Mucosa of stomach (tissue), 1 donor: ENCODE measurements around the gene CLPSL2.

Experiments
- H3K27me3 ChIP-seq: one replicate; pipeline ENCODE4 v1.7.0; 2013; ENCODE audit warnings: mild to moderate bottlenecking, low read length; ENCODE audit not compliant: control insufficient read depth, insufficient read depth
- H3K36me3 ChIP-seq: one replicate; pipeline ENCODE4 v1.7.0; 2013; ENCODE audit warnings: low read length; ENCODE audit not compliant: control insufficient read depth, insufficient read depth
- H3K4me1 ChIP-seq: one replicate; pipeline ENCODE4 v1.7.0; 2013; ENCODE audit warnings: mild to moderate bottlenecking, low read length; ENCODE audit not compliant: control insufficient read depth, insufficient read depth
- H3K4me3 ChIP-seq: one replicate; pipeline ENCODE4 v1.7.0; 2013; ENCODE audit warnings: low read length
- H3K9ac ChIP-seq: one replicate; pipeline ENCODE4 v1.7.0; 2013; ENCODE audit warnings: mild to moderate bottlenecking, low read length, moderate library complexity
- H3K9me3 ChIP-seq: one replicate; pipeline ENCODE4 v1.7.0; 2013; ENCODE audit warnings: mild to moderate bottlenecking, low read length, moderate library complexity; ENCODE audit not compliant: control insufficient read depth
- donor health status: Pancreatic carcinoma.

CLPSL2 gene

GRCh38 chr6:35735452-35735851 is 40.9 kb upstream of the CLPSL2 start:
- Histone ChIP-seq H3K27me3 (no peaks in the 10 kb centered on the region), H3K4me3 (no peak overlapping the region), H3K36me3 (no peaks in the 10 kb centered on the region), H3K9ac (no peak overlapping the region), H3K4me1 (peaks cover 22% of the 10 kb centered on the region), H3K9me3 (no peaks in the 10 kb centered on the region)

- Histone ChIP-seq H3K4me1 (peaks cover 15% of the 10 kb centered on the region), H3K9ac (peak overlapping the region; percentile 1), H3K4me3 (no peak overlapping the region), H3K9me3 (no peaks in the 10 kb centered on the region), H3K27me3 (no peaks in the 10 kb centered on the region), H3K36me3 (no peaks in the 10 kb centered on the region)
Measured at GRCh38 chr6:35736253-35736894, 40.0 kb upstream of the CLPSL2 start.

DNA sequence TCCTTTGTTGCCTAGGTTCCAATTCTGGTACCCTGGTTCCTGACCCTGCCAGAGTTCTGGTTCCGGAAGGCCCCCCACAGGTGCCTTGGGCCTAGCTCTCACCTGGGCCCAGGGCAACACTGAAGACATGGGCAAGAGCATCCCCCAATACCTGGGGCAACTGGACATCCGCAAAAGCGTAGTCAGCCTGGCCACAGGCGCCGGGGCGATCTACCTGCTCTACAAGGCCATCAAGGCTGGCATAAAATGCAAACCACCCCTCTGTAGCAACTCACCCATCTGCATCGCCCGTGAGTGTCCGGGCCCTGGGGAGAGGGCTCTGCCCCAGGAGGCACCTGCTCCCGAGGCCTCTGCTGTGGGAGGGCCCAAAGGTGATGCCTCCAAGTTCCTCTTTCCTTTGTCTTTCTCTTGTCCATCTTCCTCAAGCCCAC is 39.4 kb upstream of the CLPSL2 start, which contains the start of gene ARMC12:
Gene ARMC12, plus strand, starts transcription at position 51 of the 431 bp plus-strand sequence. Its CDS starts 77 bp downstream, at position 128.
- H3K9me3 ChIP-seq: no peaks in the 10 kb centered on the region
- H3K27me3 ChIP-seq: no peaks in the 10 kb centered on the region
- no peak within 1 kb of the TSS for H3K4me3 ChIP-seq
- H3K4me1 ChIP-seq: peaks cover 15% of the 10 kb centered on the region
- H3K36me3 ChIP-seq: no peaks in the 10 kb centered on the region
- H3K9ac ChIP-seq: peak within 1 kb of the TSS; percentile 1

DNA sequence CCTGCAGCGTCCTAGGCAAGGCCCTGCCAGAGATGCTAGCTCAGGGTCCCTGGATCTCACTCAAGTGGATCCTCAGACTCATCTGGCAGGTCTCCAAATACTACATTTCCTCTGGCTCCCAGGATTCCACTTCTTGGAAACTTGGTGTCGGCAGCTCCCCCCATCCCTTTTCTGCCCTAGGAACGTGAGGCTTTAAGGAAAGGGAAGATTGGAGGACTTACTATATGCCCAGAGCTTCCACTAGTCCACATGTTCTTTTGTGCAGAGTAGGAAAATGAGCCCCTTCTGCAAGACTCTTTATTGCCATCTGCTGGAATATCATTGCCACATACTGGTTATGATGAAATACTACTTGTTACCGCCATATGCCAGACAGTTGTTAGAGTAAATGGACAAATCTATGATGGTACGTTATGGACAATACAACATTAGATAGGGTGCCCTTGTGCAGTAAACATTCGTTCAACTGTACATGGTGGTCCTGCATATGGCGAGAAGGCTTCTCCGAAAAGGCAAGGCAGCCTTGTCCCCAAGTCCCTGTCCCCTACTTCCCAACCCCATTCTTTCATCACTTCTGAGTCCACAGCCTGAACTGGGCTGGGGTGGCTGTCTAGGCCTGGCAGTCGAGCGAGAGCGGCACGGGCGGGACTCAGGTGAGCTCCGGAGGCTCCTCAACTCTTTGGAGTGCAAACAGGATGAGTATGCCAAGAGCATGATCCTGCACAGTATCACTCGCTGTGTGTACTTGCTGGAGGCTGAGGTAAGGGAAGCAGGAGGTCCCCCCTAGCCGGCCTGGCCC is 38.8 kb upstream of the CLPSL2 start:
- Histone ChIP-seq H3K4me1 (peaks cover 9% of the 10 kb centered on the region), H3K9me3 (no peaks in the 10 kb centered on the region), H3K4me3 (no peak overlapping the region), H3K9ac (no peak overlapping the region), H3K27me3 (no peaks in the 10 kb centered on the region), H3K36me3 (no peaks in the 10 kb centered on the region)

- no peaks in the 10 kb centered on the region for H3K4me1 ChIP-seq
- no peaks in the 10 kb centered on the region for H3K36me3 ChIP-seq
- H3K4me3 ChIP-seq: no peak overlapping the region
- no peaks in the 10 kb centered on the region for H3K27me3 ChIP-seq
- H3K9ac ChIP-seq: no peak overlapping the region
- H3K9me3 ChIP-seq: no peaks in the 10 kb centered on the region
Measured at GRCh38 chr6:35739645-35740524, 36.5 kb upstream of the CLPSL2 start.

- no peak overlapping the region for H3K4me3 ChIP-seq
- H3K36me3 ChIP-seq: no peaks in the 10 kb centered on the region
- no peaks in the 10 kb centered on the region for H3K9me3 ChIP-seq
- no peaks in the 10 kb centered on the region for H3K4me1 ChIP-seq
- no peak overlapping the region for H3K9ac ChIP-seq
- H3K27me3 ChIP-seq: no peaks in the 10 kb centered on the region
Measured at GRCh38 chr6:35742842-35743241, 33.6 kb upstream of the CLPSL2 start.

GRCh38 chr6:35745509-35745908 is 30.9 kb upstream of the CLPSL2 start:
- Histone ChIP-seq H3K27me3 (no peaks in the 10 kb centered on the region), H3K9me3 (no peaks in the 10 kb centered on the region), H3K36me3 (no peaks in the 10 kb centered on the region), H3K4me3 (no peak overlapping the region), H3K9ac (no peak overlapping the region), H3K4me1 (no peaks in the 10 kb centered on the region)

DNA sequence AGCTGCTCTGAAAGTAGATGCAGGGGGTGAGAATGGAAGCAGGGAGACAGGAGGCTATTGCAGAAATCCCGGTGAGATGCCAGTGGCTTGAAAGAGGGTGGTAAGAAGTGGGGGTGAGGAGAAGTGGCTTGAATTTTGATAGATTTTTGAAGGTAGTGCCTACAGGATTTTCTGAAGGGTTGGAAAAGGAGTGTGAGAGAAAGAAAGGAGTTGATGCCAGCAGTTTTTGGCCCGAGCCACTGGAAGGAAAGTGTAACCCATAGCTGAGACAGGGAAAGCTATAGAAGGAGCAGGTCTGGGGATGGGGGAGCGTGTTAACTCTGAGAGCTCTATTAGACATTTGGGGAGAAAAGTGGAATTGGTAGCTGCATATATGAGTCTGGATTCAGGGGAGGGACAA is 29.9 kb upstream of the CLPSL2 start:
- H3K9me3 ChIP-seq: no peaks in the 10 kb centered on the region
- no peak overlapping the region for H3K9ac ChIP-seq
- no peaks in the 10 kb centered on the region for H3K4me1 ChIP-seq
- no peak overlapping the region for H3K4me3 ChIP-seq
- no peaks in the 10 kb centered on the region for H3K27me3 ChIP-seq
- H3K36me3 ChIP-seq: no peaks in the 10 kb centered on the region

GRCh38 chr6:35747877-35748276 is 28.5 kb upstream of the CLPSL2 start:
- Histone ChIP-seq H3K27me3 (no peaks in the 10 kb centered on the region), H3K9ac (no peak overlapping the region)

DNA sequence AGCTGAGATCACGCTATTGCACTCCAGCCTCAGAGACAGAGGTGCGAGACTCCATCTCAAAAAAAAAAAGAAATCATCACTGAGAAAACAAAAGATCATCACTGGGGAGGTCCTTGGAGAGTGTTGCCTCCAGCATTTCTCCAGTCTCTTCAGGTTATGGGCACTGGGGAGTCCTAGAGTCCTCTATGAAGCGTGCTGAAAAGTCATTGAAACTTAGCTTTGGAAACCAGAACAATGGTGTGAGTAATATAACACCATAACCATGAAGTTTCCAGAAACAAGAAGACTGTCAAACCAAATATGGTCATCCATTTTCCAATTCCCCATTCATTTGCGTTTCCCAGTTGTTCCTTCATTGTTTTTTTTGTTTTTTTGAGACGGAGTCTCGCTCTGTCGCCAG is 25.8 kb upstream of the CLPSL2 start:
- Histone ChIP-seq H3K27me3 (no peaks in the 10 kb centered on the region), H3K4me3 (no peak overlapping the region), H3K9me3 (no peaks in the 10 kb centered on the region), H3K4me1 (peaks cover 7% of the 10 kb centered on the region), H3K9ac (no peak overlapping the region), H3K36me3 (no peaks in the 10 kb centered on the region)

More at GRCh38 chr6:35747877-35748276, 28.5 kb upstream of the CLPSL2 start:
- Histone ChIP-seq H3K4me1 (no peaks in the 10 kb centered on the region), H3K36me3 (no peaks in the 10 kb centered on the region), H3K4me3 (no peak overlapping the region), H3K9me3 (no peaks in the 10 kb centered on the region)

- no peaks in the 10 kb centered on the region for H3K9me3 ChIP-seq
- peaks cover 7% of the 10 kb centered on the region for H3K4me1 ChIP-seq
- H3K4me3 ChIP-seq: no peak overlapping the region
- H3K36me3 ChIP-seq: no peaks in the 10 kb centered on the region
- H3K9ac ChIP-seq: no peak overlapping the region
- H3K27me3 ChIP-seq: no peaks in the 10 kb centered on the region
Measured at GRCh38 chr6:35751594-35751993, 24.8 kb upstream of the CLPSL2 start.

DNA sequence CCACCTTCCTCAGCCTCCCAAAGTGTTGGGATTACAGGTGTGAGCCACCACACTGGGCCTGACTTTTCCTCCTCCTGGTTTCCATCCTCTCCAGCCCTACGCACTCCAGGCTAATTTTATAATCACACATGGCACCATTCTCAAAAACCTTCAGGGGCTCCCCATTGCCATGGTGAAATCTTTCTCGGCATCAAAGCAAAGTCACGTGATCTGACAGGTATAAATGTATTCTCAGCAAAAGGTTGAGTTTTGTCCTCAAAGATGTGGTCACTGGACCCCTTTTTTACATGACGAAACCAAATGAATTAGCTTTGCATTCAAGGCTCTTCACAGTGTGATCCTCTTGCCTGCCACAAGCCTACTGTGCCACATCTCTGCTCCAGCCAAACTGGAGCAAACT is 24.1 kb upstream of the CLPSL2 start:
- Histone ChIP-seq H3K27me3 (no peaks in the 10 kb centered on the region), H3K4me1 (peaks cover 7% of the 10 kb centered on the region), H3K4me3 (no peak overlapping the region), H3K9me3 (no peaks in the 10 kb centered on the region), H3K9ac (no peak overlapping the region), H3K36me3 (no peaks in the 10 kb centered on the region)
